Thyroid gland (tissue), 4 donors: ENCODE measurements around the gene B3GNT2.
A peak's percentile ranks its signal among the peaks of the same experiment; 100 is the strongest.

ENCODE experiments used
- POLR2A ChIP-seq, 2 donors: fragments of 450-650 bp; IDR thresholded peaks; one replicate each; pipeline ENCODE4 v1.6.1; 2017; ENCODE audit warnings: antibody characterized with exemption in 2 of 2, mild to moderate bottlenecking in 2 of 2, moderate library complexity in 1 of 2
- TF ChIP-seq, protein P1 (sequence below), 6 experiments: fragments of 200-600 bp in 3 of 6; fragments of 450-650 bp in 3 of 6; sonication (generic) in 3 of 6; IDR thresholded peaks; one replicate each; pipeline ENCODE4 v1.5.1; 2016 to 2019; ENCODE audit warnings: antibody characterized with exemption in 6 of 6, mild to moderate bottlenecking in 2 of 6, inconsistent platforms in 1 of 6, moderate library complexity in 1 of 6

DNA sequence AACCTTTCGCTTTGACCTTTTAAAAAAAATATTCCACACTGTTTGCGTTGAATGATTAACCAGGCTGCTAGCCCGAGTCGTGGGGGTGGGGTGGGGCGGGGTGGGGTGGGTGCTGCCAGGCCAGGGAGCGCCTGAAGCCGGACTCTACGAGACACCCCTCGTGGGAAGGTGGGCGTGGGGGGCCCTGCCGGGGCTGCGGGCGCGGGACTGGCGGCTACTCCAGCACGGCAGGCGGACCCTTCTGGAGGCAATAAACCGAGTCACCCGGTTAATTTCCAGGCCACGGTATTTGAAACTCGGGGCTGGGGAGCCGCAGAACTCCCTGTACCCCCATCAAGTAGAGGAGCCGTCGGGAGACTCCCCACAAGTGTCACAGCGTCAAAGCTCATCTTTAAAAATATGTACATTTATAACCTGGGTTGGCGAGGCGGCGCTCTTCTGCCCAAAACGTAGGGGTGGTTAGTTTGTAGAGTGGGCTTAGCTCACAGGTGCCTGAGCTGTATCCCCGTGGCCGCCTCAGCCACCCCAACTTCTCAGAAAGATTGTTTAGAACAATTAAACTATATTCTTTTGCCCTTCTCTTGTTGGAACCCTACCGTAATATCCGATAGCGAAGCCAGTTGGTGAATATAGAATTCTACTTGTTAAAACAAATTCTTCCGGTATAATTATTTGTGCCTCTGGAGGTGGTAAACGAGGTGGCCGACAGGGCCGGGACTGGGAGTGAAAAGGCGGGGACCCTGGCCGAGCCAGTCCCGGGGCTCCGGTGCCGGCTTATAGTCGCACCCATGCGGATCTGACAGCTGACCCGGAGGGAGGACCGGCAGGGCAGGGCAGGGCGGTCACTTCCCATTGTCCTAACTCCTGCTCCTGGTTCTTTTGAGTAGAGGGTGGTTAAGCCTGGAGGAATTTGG lies 1.4 kb downstream of the B3GNT2 start:
- TF ChIP-seq, protein P1, sequence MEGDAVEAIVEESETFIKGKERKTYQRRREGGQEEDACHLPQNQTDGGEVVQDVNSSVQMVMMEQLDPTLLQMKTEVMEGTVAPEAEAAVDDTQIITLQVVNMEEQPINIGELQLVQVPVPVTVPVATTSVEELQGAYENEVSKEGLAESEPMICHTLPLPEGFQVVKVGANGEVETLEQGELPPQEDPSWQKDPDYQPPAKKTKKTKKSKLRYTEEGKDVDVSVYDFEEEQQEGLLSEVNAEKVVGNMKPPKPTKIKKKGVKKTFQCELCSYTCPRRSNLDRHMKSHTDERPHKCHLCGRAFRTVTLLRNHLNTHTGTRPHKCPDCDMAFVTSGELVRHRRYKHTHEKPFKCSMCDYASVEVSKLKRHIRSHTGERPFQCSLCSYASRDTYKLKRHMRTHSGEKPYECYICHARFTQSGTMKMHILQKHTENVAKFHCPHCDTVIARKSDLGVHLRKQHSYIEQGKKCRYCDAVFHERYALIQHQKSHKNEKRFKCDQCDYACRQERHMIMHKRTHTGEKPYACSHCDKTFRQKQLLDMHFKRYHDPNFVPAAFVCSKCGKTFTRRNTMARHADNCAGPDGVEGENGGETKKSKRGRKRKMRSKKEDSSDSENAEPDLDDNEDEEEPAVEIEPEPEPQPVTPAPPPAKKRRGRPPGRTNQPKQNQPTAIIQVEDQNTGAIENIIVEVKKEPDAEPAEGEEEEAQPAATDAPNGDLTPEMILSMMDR (IDR thresholded peaks at IDR 0.05), result peak in 1 of 6 experiments; percentile 12
- TF ChIP-seq POLR2A (IDR thresholded peaks at IDR 0.05), result peak in 1 of 2 donors; percentile 38
